Caco-2 (cell line): ENCODE results near the gene METTL21A. TPM values are rescaled to one million over a fixed set of nuclear protein-coding genes. Genes with fewer than 3 reads are reported as not detected.
A peak's percentile ranks its signal among the peaks of the same experiment; 100 is the strongest.

Experiments used
- BruUV-seq: library from RNA; stranded (reverse); fragments of 400-500 nt; replicated peaks from 2 replicates; lab custom pipeline; 2021; lab: Mats Ljungman, UMichigan
- CTCF ChIA-PET: fragments of 300-600 bp; sonication (Branson Sonifier 250); formaldehyde crosslinking; loops from one replicate; lab custom pipeline; 2022; ENCODE audit warnings: antibody characterized with exemption; lab: Charles Lee
- POLR2A ChIA-PET: fragments of 300-600 bp; sonication (Branson Sonifier 250); formaldehyde crosslinking; loops from one replicate; lab custom pipeline; 2022; ENCODE audit warnings: antibody characterized with exemption; lab: Charles Lee
- DNase-seq, 2 experiments: peaks; one replicate each; pipeline versions ENCODE4 v3.0.0 to v3.0.0-alpha.2; 2020 to 2022
- H3K27me3 ChIP-seq: replicated peaks from 2 replicates; pipeline ENCODE4 v1.6.0; 2011; ENCODE audit warnings: low read length; ENCODE audit not compliant: control insufficient read depth, insufficient read depth
- H3K36me3 ChIP-seq: 2 replicates; pipeline ENCODE4 v1.5.1; 2011; ENCODE audit warnings: low read length; ENCODE audit not compliant: control insufficient read depth, insufficient read depth
- H3K4me1 ChIP-seq: fragments of 250-450 bp; sonication (Bioruptor Pico); 2 replicates; pipeline ENCODE4 v1.5.1; 2020; ENCODE audit warnings: mild to moderate bottlenecking
- H3K4me3 ChIP-seq: 2 replicates; pipeline ENCODE4 v1.5.1; 2011; ENCODE audit warnings: low read depth, mild to moderate bottlenecking, control low read depth, low read length
- H3K9me3 ChIP-seq: fragments of 250-450 bp; sonication (Bioruptor Pico); 2 replicates; pipeline ENCODE4 v1.5.1; 2020; ENCODE audit warnings: mild to moderate bottlenecking, moderate library complexity
- H3K27ac Mint-ChIP-seq: one replicate; pipeline ENCODE4 v1.8.0; 2022; ENCODE audit warnings: mixed read lengths; ENCODE audit not compliant: unreplicated experiment
- H3K27me3 Mint-ChIP-seq: one replicate; pipeline ENCODE4 v1.8.0; 2022; ENCODE audit warnings: mixed read lengths; ENCODE audit not compliant: insufficient read depth, unreplicated experiment
- H3K36me3 Mint-ChIP-seq: one replicate; pipeline ENCODE4 v1.8.0; 2022; ENCODE audit warnings: mild to moderate bottlenecking, mixed read lengths; ENCODE audit not compliant: insufficient read depth, unreplicated experiment
- H3K4me1 Mint-ChIP-seq: one replicate; pipeline ENCODE4 v1.8.0; 2022; ENCODE audit warnings: low read depth, mixed read lengths; ENCODE audit not compliant: unreplicated experiment
- H3K4me3 Mint-ChIP-seq: one replicate; pipeline ENCODE4 v1.8.0; 2022; ENCODE audit warnings: mild to moderate bottlenecking, moderate library complexity, mixed read lengths; ENCODE audit not compliant: unreplicated experiment
- H3K9me3 Mint-ChIP-seq: one replicate; pipeline ENCODE4 v1.8.0; 2022; ENCODE audit warnings: mixed read lengths; ENCODE audit not compliant: unreplicated experiment
- intact Hi-C: fragments of 100-400 bp; cut with micrococcal nuclease; formaldehyde crosslinking; loops from one replicate; pipeline ENCODE4 v1.10.0; 2022; ENCODE audit not compliant: unreplicated experiment
- total RNA-seq: library from RNA; stranded (reverse); gene quantifications from 2 replicates; pipeline ENCODE4 v1.2.3, GENCODE V29; 2022
- TF ChIP-seq, protein P1 (sequence below), 2 experiments: fragments of 200-600 bp in 1 of 2; IDR thresholded peaks; 1 replicate in 1 of 2; 2 replicates in 1 of 2; pipeline versions ENCODE4 v1.5.1 to v1.8.0; 2011 to 2022; ENCODE audit warnings: antibody characterized with exemption in 1 of 2, control low read depth in 1 of 2, inconsistent platforms in 1 of 2, low read depth in 1 of 2, low read length in 1 of 2, mild to moderate bottlenecking in 1 of 2, moderate library complexity in 1 of 2; ENCODE audit not compliant: insufficient read depth in 1 of 2, severe bottlenecking in 1 of 2, unreplicated experiment in 1 of 2

The METTL21A gene
- total RNA-seq, 1 experiment from 2014 or later = 31.0 TPM

- Histone ChIP-seq H3K27me3 (no peaks in the 10 kb centered on the region), H3K4me1 (peaks cover 30% of the 10 kb centered on the region), H3K36me3 (no peaks in the 10 kb centered on the region), H3K4me3 (no peak overlapping the region), H3K9me3 (peaks cover 12% of the 10 kb centered on the region)
- intact Hi-C loops = no loop called here
- BruUV-seq = no TSS peak
- Mint-ChIP-seq H3K9me3 (peaks cover 7% of the 10 kb centered on the region), H3K4me1 (peaks cover 22% of the 10 kb centered on the region), H3K27ac (no peak overlapping the region), H3K36me3 (peaks cover 6% of the 10 kb centered on the region), H3K27me3 (no peaks in the 10 kb centered on the region), H3K4me3 (no peak overlapping the region)
- peak in 1 of 2 experiments; percentile 52 for DNase-seq
- ChIA-PET POLR2A (interaction anchor here (1.4 kb wide), 1 partner anchor 11 kb away, joined by 7 read pairs; the partner anchor contains the start of gene METTL21A), CTCF (no interaction called here)
- TF ChIP-seq, protein P1, sequence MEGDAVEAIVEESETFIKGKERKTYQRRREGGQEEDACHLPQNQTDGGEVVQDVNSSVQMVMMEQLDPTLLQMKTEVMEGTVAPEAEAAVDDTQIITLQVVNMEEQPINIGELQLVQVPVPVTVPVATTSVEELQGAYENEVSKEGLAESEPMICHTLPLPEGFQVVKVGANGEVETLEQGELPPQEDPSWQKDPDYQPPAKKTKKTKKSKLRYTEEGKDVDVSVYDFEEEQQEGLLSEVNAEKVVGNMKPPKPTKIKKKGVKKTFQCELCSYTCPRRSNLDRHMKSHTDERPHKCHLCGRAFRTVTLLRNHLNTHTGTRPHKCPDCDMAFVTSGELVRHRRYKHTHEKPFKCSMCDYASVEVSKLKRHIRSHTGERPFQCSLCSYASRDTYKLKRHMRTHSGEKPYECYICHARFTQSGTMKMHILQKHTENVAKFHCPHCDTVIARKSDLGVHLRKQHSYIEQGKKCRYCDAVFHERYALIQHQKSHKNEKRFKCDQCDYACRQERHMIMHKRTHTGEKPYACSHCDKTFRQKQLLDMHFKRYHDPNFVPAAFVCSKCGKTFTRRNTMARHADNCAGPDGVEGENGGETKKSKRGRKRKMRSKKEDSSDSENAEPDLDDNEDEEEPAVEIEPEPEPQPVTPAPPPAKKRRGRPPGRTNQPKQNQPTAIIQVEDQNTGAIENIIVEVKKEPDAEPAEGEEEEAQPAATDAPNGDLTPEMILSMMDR (IDR thresholded peaks at IDR 0.05; ENCODE audit: insufficient read depth in 1 of 2, low read depth in 1 of 2, low read length in 1 of 2, severe bottlenecking in 1 of 2, unreplicated experiment in 1 of 2) = no peak
These were observed 10.4 kb upstream of the METTL21A start for GRCh38 chr2:207635468-207636200.

DNA sequence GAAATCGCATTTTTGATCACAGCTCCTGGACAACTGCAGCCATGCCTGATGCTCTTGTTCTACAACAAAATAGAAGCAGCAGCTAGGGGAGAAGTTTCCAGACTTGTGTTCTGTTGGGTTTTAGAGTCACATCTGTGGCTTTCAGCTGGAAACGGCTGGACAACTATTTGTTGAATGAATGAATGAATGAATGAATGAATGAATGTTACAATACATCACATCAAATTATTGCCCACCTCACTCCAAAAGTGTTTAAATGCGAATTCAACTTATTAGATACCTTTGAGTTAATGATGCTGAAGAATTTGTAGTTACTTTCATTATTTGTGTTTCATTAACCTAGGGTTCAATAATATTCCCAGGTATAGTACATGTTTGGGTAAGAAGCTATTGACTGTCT, 8.5 kb upstream of the METTL21A start:
- H3K36me3 Mint-ChIP-seq = peaks cover 6% of the 10 kb centered on the region
- no peaks in the 10 kb centered on the region for H3K27me3 Mint-ChIP-seq
- TF ChIP-seq, protein P1 (IDR thresholded peaks at IDR 0.05; ENCODE audit: insufficient read depth in 1 of 2, low read depth in 1 of 2, low read length in 1 of 2, severe bottlenecking in 1 of 2, unreplicated experiment in 1 of 2) = no peak
- intact Hi-C loops = loop anchor here (1.0 to 2.0 kb wide), 3 partner anchors 21 to 77 kb away; partner anchors contain the start of gene CCNYL1
- no peak for DNase-seq
- CTCF ChIA-PET = interaction anchor here (1.0 kb wide), 1 partner anchor 58 kb away, joined by 3 read pairs; no protein-coding TSS in a partner anchor
- H3K27ac Mint-ChIP-seq = peak overlapping the region; percentile 80
- peaks cover 30% of the 10 kb centered on the region for H3K4me1 ChIP-seq
- BruUV-seq = no TSS peak
- POLR2A ChIA-PET = interaction anchor here (1.1 to 2.0 kb wide), 3 partner anchors 8 to 101 kb away, joined by 4 to 12 read pairs (median 4); partner anchors contain the start of genes CCNYL1 and METTL21A
- no peak overlapping the region for H3K4me3 ChIP-seq
- peaks cover 22% of the 10 kb centered on the region for H3K4me1 Mint-ChIP-seq
- H3K9me3 ChIP-seq = no peaks in the 10 kb centered on the region
- H3K27me3 ChIP-seq = no peaks in the 10 kb centered on the region
- no peaks in the 10 kb centered on the region for H3K36me3 ChIP-seq
- H3K9me3 Mint-ChIP-seq = no peaks in the 10 kb centered on the region
- H3K4me3 Mint-ChIP-seq = no peak overlapping the region

GRCh38 chr2:207632575-207633493, 7.6 kb upstream of the METTL21A start:
- Histone ChIP-seq H3K36me3 (no peaks in the 10 kb centered on the region), H3K4me3 (no peak overlapping the region), H3K9me3 (no peaks in the 10 kb centered on the region), H3K27me3 (no peaks in the 10 kb centered on the region), H3K4me1 (peaks cover 30% of the 10 kb centered on the region)
- DNase-seq = peak; percentile 76 to 77
- BruUV-seq = no TSS peak
- peaks cover 23% of the 10 kb centered on the region for H3K4me1 Mint-ChIP-seq
- TF ChIP-seq, protein P1 (IDR thresholded peaks at IDR 0.05; ENCODE audit: insufficient read depth in 1 of 2, low read depth in 1 of 2, low read length in 1 of 2, severe bottlenecking in 1 of 2, unreplicated experiment in 1 of 2) = no peak
- ChIA-PET CTCF (interaction anchor here (0.6 to 1.0 kb wide), 3 partner anchors 51 to 103 kb away, joined by 3 read pairs; no protein-coding TSS in a partner anchor), POLR2A (interaction anchor here (1.1 to 2.0 kb wide), 3 partner anchors 8 to 102 kb away, joined by 4 to 12 read pairs (median 9); partner anchors contain the start of genes CCNYL1 and METTL21A)
- peak overlapping the region; percentile 80 for H3K27ac Mint-ChIP-seq
- H3K36me3 Mint-ChIP-seq = peaks cover 6% of the 10 kb centered on the region
- intact Hi-C loops = loop anchor here (1.0 to 2.0 kb wide), 3 partner anchors 22 to 78 kb away; partner anchors contain the start of gene CCNYL1
- peak overlapping the region; percentile 15 for H3K4me3 Mint-ChIP-seq
- no peaks in the 10 kb centered on the region for H3K27me3 Mint-ChIP-seq
- no peaks in the 10 kb centered on the region for H3K9me3 Mint-ChIP-seq
